GM23248 (cell line): ENCODE data around the gene ENO2.

Experiments used
- EZH2 ChIP-seq: fragments of 200-600 bp; sonication (generic); IDR thresholded peaks from 2 replicates; pipeline ENCODE4 v1.6.1; 2018; ENCODE audit warnings: antibody characterized with exemption, mild to moderate bottlenecking; ENCODE audit not compliant: insufficient read depth, poor library complexity, severe bottlenecking
- EZH2phosphoT487 ChIP-seq: fragments of 200-600 bp; sonication (generic); IDR thresholded peaks from 2 replicates; pipeline ENCODE4 v1.6.1; 2018; ENCODE audit warnings: antibody characterized with exemption, moderate library complexity, mild to moderate bottlenecking, low read depth; ENCODE audit not compliant: insufficient read depth

- TF ChIP-seq EZH2, result no peak
- TF ChIP-seq EZH2phosphoT487, result no peak
Measured at GRCh38 chr12:6896846-6897435, 17.4 kb upstream of the ENO2 start.
